GM15510 (cell line): ENCODE results near the gene RASSF8.

Experiments
- POLR2A ChIP-seq: IDR thresholded peaks from 3 replicates; pipeline ENCODE4 v1.6.1; 2011; ENCODE audit warnings: borderline replicate concordance; ENCODE audit not compliant: insufficient read length; ENCODE audit errors: extremely low read depth

The RASSF8 gene

GRCh38 chr12:26125400-26126339, 167.2 kb downstream of the RASSF8 start:
- no peak for TF ChIP-seq POLR2A

- no peak for TF ChIP-seq POLR2A
These were observed 168.1 kb downstream of the RASSF8 start for GRCh38 chr12:26126340-26127284.

- no peak for TF ChIP-seq POLR2A
These were observed 168.9 kb downstream of the RASSF8 start for GRCh38 chr12:26127404-26127803.

DNA sequence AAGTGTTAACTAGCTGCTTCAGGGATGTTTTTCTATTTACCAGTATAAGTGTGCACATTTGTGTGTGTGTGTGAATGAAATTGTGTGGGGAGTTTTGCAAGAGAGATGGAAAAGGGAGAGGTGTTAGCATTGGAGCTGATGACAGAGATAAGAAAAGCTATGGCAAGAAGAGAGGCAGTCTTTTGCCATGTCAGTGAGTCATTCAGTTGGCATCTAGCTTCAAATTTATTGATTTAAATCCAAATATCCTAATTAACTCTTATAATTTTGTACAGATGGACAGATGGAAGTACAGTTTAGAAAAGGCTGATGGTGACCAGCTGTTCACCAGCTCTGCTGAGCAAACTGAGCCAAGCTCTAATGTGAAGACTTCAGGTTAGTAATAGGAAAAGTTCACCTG, 169.7 kb downstream of the RASSF8 start:
- TF ChIP-seq POLR2A = no peak
